ENCODE results near the gene TRPM2. TPM values are rescaled to one million over a fixed set of nuclear protein-coding genes. Genes with fewer than 3 reads are reported as not detected.

TRPM2 gene
- total RNA-seq, 1 donor from 2014 or later = 1.4 TPM

- peak; percentile 79 for ATAC-seq
- peak; percentile 58 for DNase-seq (ENCODE audit: low spot score)
Measured at GRCh38 chr21:44370027-44370735, 16.8 kb downstream of the TRPM2 start.

GRCh38 chr21:44370786-44371410 lies 17.5 kb downstream of the TRPM2 start:
- DNase-seq (ENCODE audit: low spot score) (peak; percentile 44), ATAC-seq (no peak)

- peak; percentile 23 for DNase-seq (ENCODE audit: low spot score)
- no peak for ATAC-seq
Measured at GRCh38 chr21:44371596-44371995, 18.2 kb downstream of the TRPM2 start.

GRCh38 chr21:44372616-44373015 lies 19.2 kb downstream of the TRPM2 start:
- no peak for ATAC-seq
- DNase-seq (ENCODE audit: low spot score) = peak; percentile 14

DNA sequence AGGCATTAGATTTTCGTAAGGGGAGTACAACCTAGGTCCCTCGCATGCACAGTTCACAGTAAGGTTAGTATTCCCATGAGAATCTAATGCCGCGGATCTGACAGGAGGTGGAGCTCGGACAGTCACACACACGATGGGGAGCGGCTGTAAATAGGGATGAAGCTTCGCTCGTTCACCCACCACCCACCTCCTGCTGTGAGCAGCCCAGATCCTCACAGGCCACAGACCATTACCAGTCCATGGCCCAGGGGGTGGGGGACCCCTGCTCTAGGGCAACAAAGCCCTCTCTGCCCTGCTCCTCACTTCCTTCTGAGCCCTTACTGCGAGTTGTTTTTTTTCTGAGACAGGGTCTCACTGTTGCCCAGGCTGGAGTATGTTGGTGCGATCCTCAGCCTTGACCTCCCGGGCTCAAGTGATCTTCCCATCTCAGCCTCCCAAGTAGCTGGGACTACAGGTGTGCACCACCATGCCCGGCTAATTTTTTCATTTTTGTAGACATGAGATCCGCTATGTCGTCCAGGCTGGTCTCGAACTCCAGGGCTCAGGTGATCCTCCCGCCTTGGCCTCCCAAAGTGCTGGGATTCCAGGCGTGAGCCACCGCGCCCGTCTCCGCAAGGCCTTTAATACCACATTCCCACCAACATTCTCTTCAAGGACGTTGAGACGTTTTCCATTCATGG lies 21.3 kb downstream of the TRPM2 start:
- no peak for ATAC-seq
- peak; percentile 30 for DNase-seq (ENCODE audit: low spot score)

DNA sequence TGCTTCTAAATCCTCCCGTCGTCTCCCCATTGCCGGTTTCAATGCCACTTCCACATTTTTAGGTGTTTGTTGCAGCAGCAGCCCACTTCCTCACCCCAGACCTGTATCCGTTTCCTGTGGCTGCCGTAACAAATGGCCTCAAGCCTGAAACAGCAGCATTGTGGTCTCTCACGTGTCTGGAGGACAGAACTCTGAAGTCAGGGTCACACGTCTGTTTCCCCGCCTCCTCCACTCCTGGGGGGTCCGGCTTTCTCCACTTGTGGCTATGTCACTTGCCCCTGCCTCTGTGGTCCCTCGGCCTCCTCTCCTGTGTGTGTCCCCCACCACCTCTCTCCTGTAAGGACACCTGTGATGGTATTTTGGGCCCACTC lies 21.8 kb downstream of the TRPM2 start:
- ATAC-seq = no peak
- DNase-seq (ENCODE audit: low spot score) = peak; percentile 53

- ATAC-seq (peak; percentile 79), DNase-seq (ENCODE audit: low spot score) (peak; percentile 47)
Measured at GRCh38 chr21:44375761-44376241, 22.4 kb downstream of the TRPM2 start.

- no peak for ATAC-seq
- peak; percentile 37 for DNase-seq (ENCODE audit: low spot score)
Measured at GRCh38 chr21:44376606-44377005, 23.2 kb downstream of the TRPM2 start.

GRCh38 chr21:44377201-44377921 lies 23.9 kb downstream of the TRPM2 start:
- DNase-seq (ENCODE audit: low spot score) = peak; percentile 35
- ATAC-seq = no peak

GRCh38 chr21:44377922-44378645 lies 24.7 kb downstream of the TRPM2 start:
- DNase-seq (ENCODE audit: low spot score) = peak; percentile 43
- ATAC-seq = no peak

DNA sequence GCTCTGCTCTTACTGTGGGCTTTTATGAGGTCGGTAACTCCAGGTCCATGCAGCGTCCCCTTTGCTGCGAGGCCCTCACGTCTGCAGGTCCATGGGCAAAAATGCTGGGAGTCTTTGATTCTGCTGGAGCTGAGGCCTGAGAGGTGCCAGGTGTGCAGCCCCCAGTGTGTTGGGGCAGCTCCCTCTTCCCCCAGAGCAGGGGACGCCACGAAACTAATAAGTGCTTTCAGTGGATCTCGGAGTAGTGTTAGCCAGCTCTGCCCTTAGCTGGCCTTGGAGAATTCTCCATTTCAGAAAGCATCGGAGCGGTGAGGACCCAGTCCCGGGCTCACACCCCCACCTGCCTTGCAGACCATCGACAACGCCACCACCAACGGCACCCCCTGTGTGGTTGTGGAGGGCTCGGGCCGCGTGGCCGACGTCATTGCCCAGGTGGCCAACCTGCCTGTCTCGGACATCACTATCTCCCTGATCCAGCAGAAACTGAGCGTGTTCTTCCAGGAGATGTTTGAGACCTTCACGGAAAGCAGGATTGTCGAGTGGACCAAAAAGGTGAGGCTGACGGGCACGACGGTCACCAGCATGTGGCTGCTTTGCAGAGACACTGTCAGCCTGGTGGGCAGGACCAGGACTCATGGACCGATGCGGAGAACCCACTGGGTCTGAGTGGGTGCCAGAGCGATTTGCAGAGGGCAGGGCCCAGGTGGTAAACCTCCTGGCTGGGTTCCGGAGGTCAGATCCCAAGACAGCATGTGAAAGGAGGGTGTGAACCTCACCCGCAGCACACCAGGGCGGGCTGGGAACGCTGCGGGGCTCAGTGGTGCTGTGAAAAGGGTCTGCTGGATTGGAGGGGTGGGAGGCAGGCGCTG lies 25.5 kb downstream of the TRPM2 start:
- DNase-seq (ENCODE audit: low spot score) = peak; percentile 40
- no peak for ATAC-seq

DNA sequence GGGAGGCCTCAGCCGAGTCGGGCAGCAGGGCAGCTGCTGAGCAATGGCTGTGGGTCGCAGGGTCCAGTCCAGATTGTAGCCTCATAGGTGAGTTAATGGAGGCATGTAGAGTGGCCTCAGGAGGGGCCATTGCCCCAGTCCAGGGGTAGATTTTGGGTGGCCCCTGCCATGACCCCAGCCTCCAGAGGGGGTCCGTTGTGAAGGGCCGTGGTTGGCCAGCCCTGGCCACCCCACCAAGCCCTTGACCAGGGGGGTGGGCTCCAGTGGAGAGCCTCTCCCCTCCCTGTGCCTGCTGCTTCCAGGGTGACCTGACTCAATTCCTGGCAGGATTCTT lies 26.1 kb downstream of the TRPM2 start:
- no peak for DNase-seq (ENCODE audit: low spot score)
- no peak for ATAC-seq

- no peak for ATAC-seq
- peak; percentile 33 for DNase-seq (ENCODE audit: low spot score)
Measured at GRCh38 chr21:44379991-44380865, 26.8 kb downstream of the TRPM2 start.

- DNase-seq (ENCODE audit: low spot score) = peak; percentile 36
Measured at GRCh38 chr21:44380876-44381275, 27.5 kb downstream of the TRPM2 start.

GRCh38 chr21:44381874-44382273 lies 28.5 kb downstream of the TRPM2 start:
- no peak for ATAC-seq
- DNase-seq (ENCODE audit: low spot score) = no peak

More at GRCh38 chr21:44380876-44381275, 27.5 kb downstream of the TRPM2 start:
- ATAC-seq = no peak

DNA sequence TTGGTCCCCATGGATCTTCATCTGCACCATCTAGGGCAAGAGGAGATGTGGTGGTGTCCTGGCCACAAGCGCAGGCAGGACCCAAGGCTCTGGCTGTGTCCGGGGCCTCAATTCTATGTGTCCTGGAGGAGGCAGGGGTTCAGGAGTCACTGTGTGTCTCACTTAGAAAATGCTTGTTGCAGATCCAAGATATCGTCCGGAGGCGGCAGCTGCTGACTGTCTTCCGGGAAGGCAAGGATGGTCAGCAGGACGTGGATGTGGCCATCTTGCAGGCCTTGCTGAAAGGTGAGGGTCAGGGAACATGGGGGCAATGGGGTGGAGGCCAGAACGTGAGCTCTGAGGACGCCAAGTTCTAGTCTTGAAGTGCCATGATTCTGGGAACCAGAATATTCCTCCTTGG lies 29.1 kb downstream of the TRPM2 start:
- DNase-seq (ENCODE audit: low spot score) (peak; percentile 41), ATAC-seq (no peak)

DNA sequence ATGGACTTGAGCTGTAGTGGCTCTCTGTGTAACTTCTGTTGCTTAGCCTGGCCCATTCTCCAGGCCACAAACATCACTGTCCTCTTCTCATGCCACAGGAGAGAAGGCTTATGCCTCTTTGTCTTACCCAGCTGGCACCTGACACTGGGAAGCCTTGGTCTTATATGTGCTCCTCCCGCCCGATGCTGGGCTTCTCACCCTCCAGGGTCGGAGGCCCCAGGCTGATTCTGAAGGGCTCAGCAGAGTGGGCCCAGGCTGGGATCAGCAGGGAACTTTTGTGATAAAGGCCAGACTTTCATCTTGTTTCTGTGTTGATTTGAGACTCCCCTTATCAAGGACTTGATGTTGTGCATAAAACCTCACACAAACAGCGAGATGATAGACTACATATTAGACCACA lies 29.8 kb downstream of the TRPM2 start:
- ATAC-seq (no peak), DNase-seq (ENCODE audit: low spot score) (peak; percentile 37)

DNA sequence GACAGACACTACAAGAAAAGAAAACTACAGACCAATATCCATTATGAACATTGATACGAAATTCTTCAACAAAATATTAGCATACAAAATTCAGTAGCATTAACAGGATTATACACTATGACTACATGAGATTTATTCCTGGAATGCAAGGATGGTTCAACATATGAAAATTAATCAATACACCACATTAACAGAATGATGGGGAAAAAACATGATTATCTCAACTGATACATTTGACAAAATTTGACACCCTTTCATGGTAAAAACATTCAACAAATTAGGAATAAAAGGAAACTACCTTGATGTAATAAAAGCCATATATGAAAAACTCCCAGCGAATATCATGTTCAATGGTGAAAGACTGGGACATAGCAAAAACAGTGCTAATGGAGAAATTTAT lies 31.5 kb downstream of the TRPM2 start:
- ATAC-seq (no peak), DNase-seq (ENCODE audit: low spot score) (no peak)

- ATAC-seq = no peak
- DNase-seq (ENCODE audit: low spot score) = no peak
Measured at GRCh38 chr21:44389335-44389734, 35.9 kb downstream of the TRPM2 start.

Measured in left lobe of liver (tissue), 2 donors.